IPS DF 6.9 (cell line): ENCODE measurements around the gene HMG20A.

ENCODE experiments used
- DNase-seq: peaks from one replicate; pipeline ENCODE4 v3.0.0-alpha.2; 2013; ENCODE audit warnings: low read depth, low spot score
- H3K27ac ChIP-seq: one replicate; pipeline ENCODE4 v1.5.1; 2013; ENCODE audit warnings: low read length, control low read depth
- H3K27me3 ChIP-seq: 2 replicates; pipeline ENCODE4 v1.6.1; 2013; ENCODE audit warnings: mild to moderate bottlenecking, low read length; ENCODE audit not compliant: control insufficient read depth, insufficient read depth
- H3K36me3 ChIP-seq: 2 replicates; pipeline ENCODE4 v1.6.1; 2013; ENCODE audit warnings: low read length; ENCODE audit not compliant: control insufficient read depth, insufficient read depth
- H3K4me1 ChIP-seq: 2 replicates; pipeline ENCODE4 v1.6.1; 2013; ENCODE audit warnings: low read length; ENCODE audit not compliant: control insufficient read depth, insufficient read depth
- H3K4me3 ChIP-seq: 2 replicates; pipeline ENCODE4 v1.5.1; 2013; ENCODE audit warnings: mild to moderate bottlenecking, low read length
- H3K9me3 ChIP-seq: 2 replicates; pipeline ENCODE4 v1.6.1; 2013; ENCODE audit warnings: low read length, inconsistent platforms; ENCODE audit not compliant: control insufficient read depth, insufficient read depth
- WGBS: extraction: QIAGEN DNeasy Blood & Tissue Kit; methylation state at CpG from one replicate; pipeline ENCODE4 v1.1.7; 2013; ENCODE audit warnings: mixed read lengths, missing lambda C conversion rate; ENCODE audit not compliant: insufficient read length, insufficient coverage; 5-methylcytosine and 5-hydroxymethylcytosine counted together

The HMG20A gene

GRCh38 chr15:77420610-77421369, at the start of gene HMG20A:
Gene HMG20A, plus strand, starts transcription at chr15:77420888. Its CDS starts 37,520 bp downstream, at chr15:77458408.
- Histone ChIP-seq H3K27ac (no peak within 1 kb of the TSS), H3K9me3 (no peaks in the 10 kb centered on the region), H3K36me3 (no peaks in the 10 kb centered on the region), H3K4me3 (peak within 1 kb of the TSS; percentile 90), H3K27me3 (no peaks in the 10 kb centered on the region), H3K4me1 (peaks cover 2% of the 10 kb centered on the region; the same call in 1 of the 2 replicates)
- WGBS, result no CpG with 5 or more reads among the region's 25 CpGs
- DNase-seq, result peak; percentile 50

DNA sequence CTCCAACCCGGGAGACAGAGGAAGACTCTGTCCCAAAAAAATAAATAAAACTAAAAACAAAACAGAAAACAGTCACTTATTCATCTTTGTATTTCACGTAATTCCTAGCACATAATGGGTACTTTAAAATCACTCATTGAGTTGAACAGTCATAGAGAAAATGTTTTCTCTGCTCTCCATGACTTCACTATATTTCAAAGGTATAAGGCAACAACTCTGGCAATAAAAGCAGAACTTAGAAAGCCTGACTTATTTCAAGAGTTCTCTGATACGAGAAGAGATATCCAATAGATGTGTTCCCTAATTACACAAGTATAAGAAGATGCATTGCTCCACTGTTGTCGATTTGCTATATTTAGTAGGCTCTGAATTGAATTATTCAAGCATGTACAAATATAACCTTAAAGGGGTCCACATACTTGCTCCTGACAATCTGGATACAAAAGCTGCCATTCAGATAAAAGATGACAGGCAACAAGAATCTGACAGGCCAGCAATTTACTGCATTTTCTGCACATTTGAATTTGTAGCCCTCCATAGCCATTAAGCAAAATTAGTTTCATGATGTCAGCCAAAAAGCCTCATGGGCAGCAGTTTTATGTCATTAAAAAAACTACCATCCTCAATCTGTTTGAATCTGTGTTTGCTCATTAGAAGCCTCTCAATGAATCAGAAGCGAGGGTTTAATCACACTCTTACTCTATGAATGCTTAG, 48.7 kb upstream of the HMG20A start:
- Histone ChIP-seq H3K4me1 (0 out of 2 replicates have a peak, but pooled peaks cover 2% of the 10 kb centered on the region), H3K27me3 (no peaks in the 10 kb centered on the region), H3K27ac (no peak overlapping the region), H3K4me3 (no peak overlapping the region), H3K9me3 (no peaks in the 10 kb centered on the region), H3K36me3 (no peaks in the 10 kb centered on the region)
- DNase-seq, result no peak
- WGBS, result no CpG with 5 or more reads among the region's 5 CpGs

GRCh38 chr15:77373441-77373840, 47.2 kb upstream of the HMG20A start:
- no peaks in the 10 kb centered on the region for H3K36me3 ChIP-seq
- H3K9me3 ChIP-seq, result no peaks in the 10 kb centered on the region
- DNase-seq, result no peak
- no peak overlapping the region for H3K27ac ChIP-seq
- 0 out of 2 replicates have a peak, but pooled peaks cover 2% of the 10 kb centered on the region for H3K4me1 ChIP-seq
- WGBS, result no CpG with 5 or more reads among the region's 4 CpGs
- no peaks in the 10 kb centered on the region for H3K27me3 ChIP-seq
- no peak overlapping the region for H3K4me3 ChIP-seq

DNA sequence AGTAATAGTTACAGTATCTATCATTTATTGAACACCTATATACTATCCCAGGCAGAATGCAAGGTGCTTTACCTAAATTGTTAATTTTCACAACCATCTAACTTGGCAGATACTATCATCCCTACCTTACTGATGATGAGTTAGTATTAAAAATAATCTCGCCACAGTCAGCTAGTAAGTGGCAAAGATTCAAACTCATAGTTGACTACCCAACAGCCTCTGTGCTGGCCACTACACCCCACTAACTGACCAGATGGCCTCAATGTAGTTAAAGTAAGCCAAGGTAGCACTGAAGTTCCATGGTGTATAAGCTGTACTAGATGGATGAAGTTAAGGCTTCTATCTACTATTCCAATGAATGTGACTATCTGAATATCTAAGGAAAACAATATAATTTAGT, 45.6 kb upstream of the HMG20A start:
- no peak for DNase-seq
- Histone ChIP-seq H3K27ac (no peak overlapping the region), H3K4me1 (0 out of 2 replicates have a peak, but pooled peaks cover 2% of the 10 kb centered on the region), H3K4me3 (no peak overlapping the region), H3K36me3 (no peaks in the 10 kb centered on the region), H3K9me3 (no peaks in the 10 kb centered on the region), H3K27me3 (no peaks in the 10 kb centered on the region)
- no CpG with 5 or more reads among the region's 1 CpG for WGBS

DNA sequence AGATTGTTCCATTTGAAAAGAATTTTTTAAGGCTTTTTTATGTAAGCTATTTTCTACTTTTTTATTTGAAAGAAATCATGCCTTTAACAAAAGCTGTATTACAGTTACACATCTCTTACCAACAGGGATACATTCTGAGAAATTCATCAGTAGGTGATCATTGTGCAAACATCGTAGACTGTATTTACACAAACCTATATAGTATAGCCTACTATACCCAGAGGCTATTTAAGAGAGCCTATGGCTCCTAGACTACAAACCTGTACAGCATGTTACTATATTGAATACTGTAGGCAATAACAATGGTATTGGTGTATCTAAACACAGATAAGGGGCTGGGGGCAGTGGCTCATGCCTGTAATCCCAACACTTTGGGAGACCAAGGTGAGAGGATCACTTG, 43.9 kb upstream of the HMG20A start:
- WGBS, result no CpG with 5 or more reads among the region's 1 CpG
- Histone ChIP-seq H3K36me3 (no peaks in the 10 kb centered on the region), H3K27ac (no peak overlapping the region), H3K4me3 (no peak overlapping the region), H3K4me1 (0 out of 2 replicates have a peak, but pooled peaks cover 2% of the 10 kb centered on the region), H3K9me3 (no peaks in the 10 kb centered on the region), H3K27me3 (no peaks in the 10 kb centered on the region)
- DNase-seq, result no peak

DNA sequence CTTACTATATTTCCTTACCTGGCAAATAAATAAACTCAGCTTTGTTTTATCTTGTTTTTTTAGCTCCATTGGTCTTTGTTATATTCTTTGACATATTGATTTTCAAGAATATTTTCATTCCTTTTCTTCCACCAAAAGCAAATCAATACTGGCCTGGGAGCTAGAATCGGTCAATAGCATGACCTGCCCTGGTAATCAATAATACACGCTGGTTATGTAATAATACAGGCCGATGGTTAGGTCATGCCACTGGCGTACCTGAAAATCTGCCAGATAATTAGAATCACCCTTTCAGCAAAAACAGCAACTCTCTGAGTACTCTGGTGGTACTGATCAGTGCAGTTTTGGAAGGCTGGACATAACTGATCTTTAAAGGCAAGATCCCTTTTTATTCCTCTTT, 40.7 kb upstream of the HMG20A start:
- no peaks in the 10 kb centered on the region for H3K27me3 ChIP-seq
- H3K9me3 ChIP-seq, result no peaks in the 10 kb centered on the region
- no CpG with 5 or more reads among the region's 4 CpGs for WGBS
- no peak overlapping the region for H3K4me3 ChIP-seq
- DNase-seq, result no peak
- no peak overlapping the region for H3K27ac ChIP-seq
- no peaks in the 10 kb centered on the region for H3K36me3 ChIP-seq
- H3K4me1 ChIP-seq, result no peaks in the 10 kb centered on the region

GRCh38 chr15:77384086-77384485, 36.6 kb upstream of the HMG20A start:
- Histone ChIP-seq H3K27ac (no peak overlapping the region), H3K36me3 (no peaks in the 10 kb centered on the region), H3K4me3 (no peak overlapping the region), H3K9me3 (no peaks in the 10 kb centered on the region), H3K27me3 (no peaks in the 10 kb centered on the region), H3K4me1 (no peaks in the 10 kb centered on the region)
- DNase-seq, result no peak

GRCh38 chr15:77384589-77385359, 35.9 kb upstream of the HMG20A start:
- no peaks in the 10 kb centered on the region for H3K4me1 ChIP-seq
- no peak overlapping the region for H3K4me3 ChIP-seq
- H3K27me3 ChIP-seq, result no peaks in the 10 kb centered on the region
- DNase-seq, result no peak
- no peaks in the 10 kb centered on the region for H3K9me3 ChIP-seq
- no peak overlapping the region for H3K27ac ChIP-seq
- H3K36me3 ChIP-seq, result no peaks in the 10 kb centered on the region

DNA sequence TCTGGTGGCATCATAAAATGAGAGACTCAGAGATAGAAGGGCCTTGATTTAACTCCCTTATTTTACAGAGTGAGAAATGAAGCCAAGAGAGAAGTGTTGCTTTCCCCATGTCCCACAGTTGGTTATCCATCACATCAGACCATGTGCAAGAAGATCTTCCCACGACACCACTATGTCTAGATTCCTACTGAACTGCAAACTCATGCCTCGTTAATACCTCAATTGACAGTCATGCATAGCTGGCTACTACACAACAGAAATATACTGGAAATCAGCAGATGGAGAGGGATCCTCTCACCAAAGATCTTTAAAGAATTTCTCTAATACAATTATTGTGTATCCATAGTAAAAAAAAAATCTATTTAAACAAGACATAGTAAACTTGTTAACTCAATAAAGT, 34.1 kb upstream of the HMG20A start:
- no peak overlapping the region for H3K27ac ChIP-seq
- H3K36me3 ChIP-seq, result no peaks in the 10 kb centered on the region
- H3K4me3 ChIP-seq, result no peak overlapping the region
- H3K27me3 ChIP-seq, result no peaks in the 10 kb centered on the region
- no peaks in the 10 kb centered on the region for H3K4me1 ChIP-seq
- H3K9me3 ChIP-seq, result no peaks in the 10 kb centered on the region
- whole genome bisulfite sequencing, result no CpG with 5 or more reads among the region's 2 CpGs
- DNase-seq, result no peak

DNA sequence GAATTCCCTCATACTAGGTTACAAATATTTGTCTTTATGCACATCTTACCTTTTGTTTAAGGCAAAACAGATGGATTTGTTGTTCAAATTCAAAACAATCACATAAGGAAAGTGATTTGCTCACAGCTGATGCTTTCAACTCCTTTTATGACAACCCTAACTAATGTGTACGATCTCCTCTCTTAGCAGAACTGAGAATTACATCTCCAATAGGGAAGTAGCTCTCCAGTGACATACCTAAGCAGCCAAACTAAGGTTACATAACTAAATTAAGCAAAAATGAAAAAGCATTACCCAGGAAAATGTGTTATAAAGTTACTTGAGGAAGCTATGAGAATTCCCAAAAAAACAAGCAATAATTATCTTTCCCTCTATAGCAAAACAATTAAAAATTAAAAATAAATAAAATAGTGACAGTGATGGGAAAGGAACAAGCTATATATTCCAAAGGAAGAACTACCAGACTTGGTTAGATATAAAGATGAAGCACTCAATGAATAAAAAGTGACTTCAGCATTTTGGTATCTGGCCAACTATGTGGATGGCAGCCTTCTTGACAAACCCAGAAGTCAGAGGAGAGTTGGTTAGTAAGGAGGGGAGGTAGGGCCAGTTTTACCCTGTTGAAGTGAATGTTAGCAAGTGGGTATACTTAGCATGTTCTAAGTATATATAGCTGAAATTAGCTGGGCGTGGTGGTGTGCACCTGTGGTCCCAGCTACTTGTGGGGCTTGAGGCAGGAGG, 33.2 kb upstream of the HMG20A start:
- DNase-seq, result no peak
- no peaks in the 10 kb centered on the region for H3K9me3 ChIP-seq
- no CpG with 5 or more reads among the region's 2 CpGs for WGBS

More for the DNA sequence above, 33.2 kb upstream of the HMG20A start:
- no peaks in the 10 kb centered on the region for H3K4me1 ChIP-seq
- no peak overlapping the region for H3K4me3 ChIP-seq
- no peak overlapping the region for H3K27ac ChIP-seq
- H3K27me3 ChIP-seq, result no peaks in the 10 kb centered on the region
- H3K36me3 ChIP-seq, result no peaks in the 10 kb centered on the region
